ENCODE measurements around the gene TMC6.

The TMC6 gene

DNA sequence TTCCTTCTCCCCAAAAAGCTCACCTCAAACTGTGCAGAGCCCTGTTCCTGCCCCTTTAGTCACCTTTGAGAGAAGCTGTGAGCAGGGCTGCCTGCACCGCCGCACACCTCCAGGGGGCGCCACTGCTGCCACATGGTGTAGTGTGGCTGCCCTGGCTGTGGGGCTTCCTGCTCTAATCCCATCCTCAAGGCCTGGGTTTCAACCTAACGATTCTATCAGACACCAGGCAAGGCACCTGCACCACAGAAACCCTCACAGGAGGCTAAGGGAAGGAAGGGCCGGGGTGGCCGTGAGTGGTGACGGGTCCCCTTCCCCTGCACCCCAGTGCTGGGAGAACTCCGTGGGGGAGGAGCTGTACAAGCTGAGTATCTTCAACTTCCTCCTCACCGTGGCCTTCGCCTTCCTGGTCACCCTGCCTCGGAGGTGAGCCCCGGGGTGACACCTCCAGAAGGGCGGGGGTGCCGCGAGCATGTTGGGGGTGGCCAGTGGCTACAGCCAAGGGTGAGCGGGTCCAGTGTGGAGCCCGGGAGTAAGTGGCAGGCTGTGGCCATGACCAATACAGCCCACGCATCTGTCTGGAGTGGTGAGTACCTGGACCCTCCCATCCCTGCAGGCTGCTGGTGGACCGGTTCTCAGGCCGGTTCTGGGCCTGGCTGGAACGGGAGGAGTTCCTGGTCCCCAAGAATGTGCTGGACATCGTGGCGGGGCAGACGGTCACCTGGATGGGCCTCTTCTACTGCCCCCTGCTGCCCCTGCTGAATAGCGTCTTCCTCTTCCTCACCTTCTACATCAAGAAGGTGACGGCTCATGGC lies 9.0 kb upstream of the TMC6 start:
- DNase-seq (ENCODE audit: low read depth in 2 of 2), result no peak

DNA sequence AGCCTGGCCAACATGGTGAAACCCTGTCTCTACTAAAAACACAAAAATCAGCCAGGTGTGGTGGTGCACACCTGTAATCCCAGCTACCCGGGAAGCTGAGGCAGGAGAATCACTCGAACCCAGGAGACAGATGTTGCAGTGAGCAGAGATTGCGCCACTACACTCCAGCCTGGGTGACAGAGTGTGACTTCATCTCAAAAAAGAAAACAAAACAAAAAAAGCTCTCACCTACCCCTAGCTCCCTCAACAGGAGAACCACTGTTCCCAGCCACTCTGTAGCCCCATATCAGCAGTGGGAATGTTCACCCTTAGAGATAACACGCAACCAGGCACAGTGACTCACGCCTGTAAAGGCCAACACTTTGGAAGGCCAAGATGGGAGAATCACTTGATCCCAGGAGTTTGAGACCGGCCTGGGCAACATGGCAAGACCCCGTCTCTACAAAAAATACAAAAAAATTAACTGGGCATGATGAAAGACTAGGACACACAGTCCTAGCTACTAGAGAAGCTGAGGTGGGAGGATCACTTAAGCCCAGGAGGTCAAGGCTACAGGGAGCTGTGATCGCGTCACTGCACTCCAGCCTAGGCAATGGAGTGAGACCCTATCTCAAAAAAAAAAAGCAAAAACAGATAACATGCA lies 7.4 kb upstream of the TMC6 start:
- no peak for DNase-seq (ENCODE audit: low read depth in 2 of 2)

DNA sequence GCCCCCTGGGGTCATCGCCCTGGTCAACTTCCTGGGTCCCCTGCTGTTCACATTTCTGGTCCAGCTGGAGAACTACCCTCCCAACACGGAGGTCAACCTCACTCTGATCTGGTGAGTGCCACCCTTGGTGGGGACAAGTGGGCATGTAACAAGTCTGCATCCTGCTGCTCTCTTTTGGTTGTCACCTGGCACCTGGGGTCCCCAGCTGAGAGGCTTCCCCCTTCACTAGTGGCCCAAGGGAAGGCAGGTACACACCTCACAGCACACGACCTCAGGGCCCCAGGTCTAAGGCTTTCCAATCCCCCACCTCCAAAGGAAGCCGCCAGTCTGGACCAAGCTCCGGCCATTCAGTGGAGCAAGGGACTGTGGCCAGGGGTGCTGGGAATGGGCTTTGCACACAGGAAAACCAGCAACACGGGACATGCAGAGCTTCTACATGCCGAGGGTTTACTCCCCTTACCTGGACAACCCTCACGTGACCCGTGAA lies 6.4 kb upstream of the TMC6 start:
- no peak for DNase-seq (ENCODE audit: low read depth in 2 of 2)

DNA sequence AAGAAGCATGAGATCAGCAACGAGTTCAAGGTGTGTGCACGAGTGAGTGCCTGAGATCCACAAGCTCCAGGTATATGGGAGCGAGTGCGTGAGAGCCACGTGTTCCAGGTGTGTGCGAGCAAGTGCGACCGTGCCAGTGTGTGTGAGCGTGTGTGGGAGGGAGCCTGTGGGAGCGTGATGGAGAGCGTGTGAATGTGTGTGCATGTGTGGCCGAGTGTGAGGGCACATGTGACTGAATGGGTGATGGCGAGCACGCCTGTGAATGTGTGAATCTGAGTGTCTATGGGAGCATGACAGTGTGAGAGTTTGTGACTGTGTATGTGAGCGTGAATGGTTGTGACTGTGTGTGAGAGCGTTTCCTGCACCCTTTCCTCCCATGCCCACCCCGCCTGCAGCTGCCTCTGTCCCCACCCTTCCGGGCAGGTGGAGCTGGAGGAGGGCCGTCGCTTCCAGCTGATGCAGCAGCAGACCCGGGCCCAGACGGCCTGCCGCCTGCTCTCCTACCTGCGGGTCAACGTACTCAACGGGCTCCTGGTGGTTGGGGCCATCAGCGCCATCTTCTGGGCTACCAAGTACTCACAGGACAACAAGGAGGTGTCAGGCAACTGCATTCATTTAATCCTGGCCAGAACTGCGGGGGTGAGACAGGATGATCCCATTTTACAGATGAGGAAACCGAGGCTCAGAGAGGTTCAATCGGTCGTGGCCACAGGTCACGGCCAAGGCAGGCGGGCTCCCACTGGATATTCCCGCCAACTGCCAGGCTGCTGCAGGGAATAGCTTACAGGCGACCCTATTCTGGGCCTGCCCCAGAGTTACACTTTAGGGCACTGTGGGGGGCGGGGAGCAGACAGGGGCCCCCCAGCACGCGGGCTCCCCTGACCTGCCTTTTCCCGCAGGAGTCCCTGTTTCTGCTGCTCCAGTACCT lies 5.7 kb upstream of the TMC6 start:
- peak; percentile 53 to 56 for DNase-seq (ENCODE audit: low read depth in 2 of 2)

DNA sequence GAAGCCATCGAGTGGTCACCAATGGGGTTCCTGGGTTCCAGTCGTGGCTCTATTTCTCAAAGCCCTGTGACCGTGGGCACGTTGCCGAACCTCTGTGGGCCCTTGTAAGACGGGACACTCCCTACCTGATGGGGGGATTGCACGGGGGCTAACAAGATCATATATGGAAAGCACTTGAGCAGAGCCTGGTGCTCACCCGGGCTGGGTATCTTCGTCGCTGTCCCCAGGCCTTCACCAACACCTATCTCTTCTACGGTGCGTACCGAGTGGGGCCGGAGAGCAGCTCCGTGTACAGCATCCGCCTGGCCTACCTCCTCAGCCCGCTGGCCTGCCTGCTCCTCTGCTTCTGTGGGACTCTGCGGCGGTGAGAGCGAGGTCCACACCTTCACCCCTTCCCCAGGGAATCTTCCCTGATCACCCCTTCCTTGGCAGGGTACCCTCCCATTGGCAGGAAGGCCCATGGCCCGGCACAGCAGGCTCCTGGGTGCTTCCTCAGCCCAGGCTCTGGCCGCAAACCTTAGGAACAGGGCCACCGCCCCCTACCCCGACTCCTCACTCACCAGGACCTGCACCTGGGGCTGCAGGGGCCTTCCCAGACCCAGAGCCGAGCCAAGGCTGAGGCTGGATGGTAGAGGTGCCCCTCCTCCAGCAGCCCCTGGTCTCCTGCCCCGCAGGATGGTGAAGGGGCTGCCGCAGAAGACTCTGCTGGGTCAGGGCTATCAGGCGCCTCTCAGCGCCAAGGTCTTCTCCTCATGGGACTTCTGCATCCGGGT lies 4.8 kb upstream of the TMC6 start:
- DNase-seq (ENCODE audit: low read depth in 2 of 2), result no peak

DNA sequence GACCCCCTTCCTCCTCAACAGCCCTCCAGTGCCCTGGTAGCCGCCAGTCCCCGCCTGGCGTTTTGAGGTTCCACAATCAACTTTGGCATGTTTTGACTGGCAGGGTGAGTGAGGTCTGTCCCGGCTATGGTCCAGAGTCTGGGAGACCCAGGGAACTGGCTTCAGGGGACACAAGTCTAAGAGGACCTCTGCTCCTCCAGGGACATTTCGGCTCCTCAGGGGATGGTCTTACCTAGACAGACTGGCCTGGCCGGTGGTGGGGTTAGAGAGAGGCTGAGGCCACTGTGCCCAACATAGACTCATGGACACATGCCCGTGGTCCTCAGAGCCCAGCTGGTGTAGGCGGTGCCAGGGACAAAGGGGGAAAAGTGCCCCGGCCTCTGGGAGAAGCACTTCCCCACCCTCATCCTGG lies 4.2 kb upstream of the TMC6 start:
- DNase-seq (ENCODE audit: low read depth in 2 of 2), result no peak

DNA sequence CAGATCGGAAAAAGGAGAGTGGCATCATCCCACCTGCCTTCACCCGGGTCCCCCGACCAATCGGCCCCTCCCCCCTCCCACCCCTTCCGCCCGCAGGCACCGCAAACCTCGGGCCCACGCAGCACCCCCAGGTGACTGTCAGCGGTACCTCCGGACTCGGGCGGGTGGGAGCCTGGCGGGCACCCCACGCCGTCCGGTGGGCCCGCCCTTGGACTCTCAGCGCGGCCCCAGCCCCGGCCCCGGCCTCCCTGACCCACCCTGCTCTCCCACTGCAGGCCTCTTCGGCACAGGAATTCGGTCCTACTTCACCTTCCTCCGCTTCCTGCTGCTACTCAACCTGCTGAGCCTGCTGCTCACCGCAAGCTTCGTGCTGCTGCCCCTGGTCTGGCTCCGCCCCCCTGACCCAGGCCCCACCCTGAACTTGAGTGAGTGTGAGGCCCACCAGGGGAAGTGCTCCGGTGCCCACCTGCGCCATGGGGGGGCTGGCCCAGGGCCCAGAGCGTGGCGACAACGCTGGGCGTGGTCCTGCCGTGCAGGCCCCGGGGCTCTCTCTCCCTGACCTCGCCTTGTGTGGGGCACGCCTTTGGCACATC lies 3.6 kb upstream of the TMC6 start:
- DNase-seq (ENCODE audit: low read depth in 2 of 2), result peak; percentile 69 to 71

DNA sequence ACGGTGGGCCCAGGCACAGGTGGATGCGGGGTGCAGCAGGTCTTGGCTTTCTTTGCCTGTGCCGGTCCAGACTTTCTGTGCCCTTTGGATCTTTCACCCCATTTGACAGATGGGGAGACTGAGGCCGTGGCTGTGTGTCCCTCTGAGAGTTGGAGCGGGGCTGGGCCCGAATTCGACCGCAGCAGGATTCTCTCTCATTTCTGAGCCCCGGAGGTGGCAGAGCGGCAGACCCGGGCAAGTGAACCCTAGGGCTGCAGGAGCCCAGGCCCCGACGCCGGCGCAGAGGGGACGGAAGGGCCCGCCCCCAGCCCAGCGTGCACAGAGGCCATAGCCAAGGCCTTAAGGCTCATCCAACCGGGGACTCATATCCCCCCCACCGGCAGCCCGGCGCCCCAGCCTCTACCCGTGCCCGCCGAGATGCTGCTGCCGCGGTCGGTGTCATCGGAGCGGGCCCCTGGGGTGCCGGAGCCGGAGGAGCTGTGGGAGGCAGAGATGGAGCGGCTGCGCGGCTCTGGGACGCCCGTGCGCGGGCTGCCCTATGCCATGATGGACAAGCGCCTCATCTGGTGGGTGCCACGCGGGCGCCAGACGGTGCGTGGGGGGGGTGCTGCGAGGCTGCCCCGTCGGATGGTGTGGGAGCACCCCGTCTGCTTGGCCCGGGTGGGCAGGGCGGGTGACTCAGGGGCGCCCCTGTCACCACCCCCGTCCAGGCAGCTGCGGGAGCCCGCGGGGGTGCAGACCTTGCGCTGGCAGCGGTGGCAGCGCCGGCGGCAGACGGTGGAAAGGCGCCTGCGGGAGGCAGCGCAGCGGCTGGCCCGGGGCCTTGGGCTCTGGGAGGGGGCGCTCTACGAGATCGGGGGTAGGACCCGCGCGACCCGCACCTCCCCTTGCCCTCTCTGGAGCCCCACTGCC lies 2.9 kb upstream of the TMC6 start:
- DNase-seq (ENCODE audit: low read depth in 2 of 2), result peak; percentile 48 to 54

DNA sequence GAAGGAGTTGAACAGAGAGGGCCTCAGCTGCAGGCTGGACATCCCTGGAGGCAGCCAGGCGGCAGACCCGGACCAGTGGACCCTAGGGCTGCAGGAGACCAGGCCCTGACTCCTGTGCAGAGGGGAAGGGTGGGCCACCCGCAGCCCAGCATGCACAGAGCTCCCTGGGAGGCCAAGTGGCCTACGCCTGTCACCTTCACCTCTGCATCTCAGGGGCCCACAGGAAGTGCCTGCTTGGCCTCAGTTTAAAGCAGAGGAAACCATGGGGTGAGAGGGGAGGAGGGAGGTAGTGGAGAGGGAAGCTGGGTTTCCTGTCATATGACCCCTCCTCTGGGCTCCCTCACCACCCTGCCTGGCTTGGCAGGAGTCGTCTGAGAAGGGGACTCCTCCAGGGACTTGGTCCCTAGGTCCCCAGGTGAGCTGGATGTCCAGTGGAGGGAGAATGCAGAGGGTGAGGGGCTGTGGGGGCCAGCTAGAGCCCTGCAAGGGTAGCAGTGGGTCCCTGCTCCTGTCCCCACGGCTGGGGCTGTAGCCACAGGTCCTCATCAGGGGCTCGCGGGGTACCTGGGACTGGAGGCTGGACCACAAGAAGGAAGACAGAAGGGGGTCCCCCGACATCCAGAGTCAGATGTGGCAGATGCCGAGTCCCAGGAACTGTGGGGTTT lies 2.0 kb upstream of the TMC6 start, which contains the start of gene TMC8:
TSS of gene TMC8 (plus strand) at position 335 of the 665 bp plus-strand sequence. CDS start 818 bp downstream, outside the sequence.
- peak; percentile 62 to 73 for DNase-seq (ENCODE audit: low read depth in 2 of 2)

DNA sequence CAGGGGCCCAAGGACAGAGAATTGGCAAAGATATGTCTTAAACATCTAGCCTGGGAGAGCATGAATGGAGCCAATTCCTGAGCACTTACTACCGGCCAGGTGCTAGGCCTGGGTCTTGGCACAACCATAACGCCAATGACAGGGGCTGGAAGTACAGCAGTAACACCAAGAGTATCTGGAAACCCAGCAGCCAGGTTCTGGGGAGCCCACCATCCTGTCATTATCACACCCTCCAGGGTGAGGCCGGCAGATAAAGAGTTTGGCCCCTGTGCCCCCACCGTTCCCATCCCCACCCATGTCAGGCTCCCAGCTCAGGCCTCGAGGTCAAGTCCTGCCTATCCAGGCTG lies 1.5 kb upstream of the TMC6 start:
- DNase-seq (ENCODE audit: low read depth in 2 of 2), result no peak

DNA sequence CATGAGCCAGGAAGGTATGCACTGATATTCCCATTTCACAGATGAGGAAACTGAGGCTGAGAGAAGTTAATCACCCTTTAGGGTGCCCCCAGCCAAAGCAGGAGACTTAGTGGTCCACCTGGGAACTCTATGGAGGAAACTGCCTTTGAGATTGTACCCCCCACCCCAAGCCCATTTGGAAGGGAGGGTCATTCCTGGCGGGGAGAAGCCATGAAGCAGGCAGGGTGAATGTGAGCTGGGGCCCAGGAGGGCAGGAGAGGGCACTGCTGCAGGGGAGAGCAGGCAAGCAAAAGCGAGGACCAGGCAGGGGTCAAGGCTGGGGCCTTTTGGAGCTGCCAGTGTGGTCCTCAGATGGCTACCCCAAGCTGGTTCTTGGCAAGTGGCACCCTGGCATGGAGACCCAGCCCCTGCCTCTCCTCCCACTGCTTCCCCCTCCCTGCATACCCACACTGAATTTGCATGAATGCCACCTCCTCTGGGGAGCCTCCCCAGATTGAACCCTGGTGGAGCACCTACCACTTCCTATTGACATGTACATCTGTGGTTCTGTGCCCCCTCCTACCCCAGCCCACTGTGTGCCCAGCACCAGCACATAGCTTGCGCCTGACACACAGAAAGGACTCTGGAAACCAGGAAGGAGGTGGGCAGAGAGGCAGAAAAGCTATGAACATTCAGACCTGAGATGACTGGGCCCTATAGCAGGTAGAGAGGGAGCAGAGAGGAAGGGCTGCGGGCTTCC lies 965 bp upstream of the TMC6 start:
- no peak for DNase-seq (ENCODE audit: low read depth in 2 of 2)

DNA sequence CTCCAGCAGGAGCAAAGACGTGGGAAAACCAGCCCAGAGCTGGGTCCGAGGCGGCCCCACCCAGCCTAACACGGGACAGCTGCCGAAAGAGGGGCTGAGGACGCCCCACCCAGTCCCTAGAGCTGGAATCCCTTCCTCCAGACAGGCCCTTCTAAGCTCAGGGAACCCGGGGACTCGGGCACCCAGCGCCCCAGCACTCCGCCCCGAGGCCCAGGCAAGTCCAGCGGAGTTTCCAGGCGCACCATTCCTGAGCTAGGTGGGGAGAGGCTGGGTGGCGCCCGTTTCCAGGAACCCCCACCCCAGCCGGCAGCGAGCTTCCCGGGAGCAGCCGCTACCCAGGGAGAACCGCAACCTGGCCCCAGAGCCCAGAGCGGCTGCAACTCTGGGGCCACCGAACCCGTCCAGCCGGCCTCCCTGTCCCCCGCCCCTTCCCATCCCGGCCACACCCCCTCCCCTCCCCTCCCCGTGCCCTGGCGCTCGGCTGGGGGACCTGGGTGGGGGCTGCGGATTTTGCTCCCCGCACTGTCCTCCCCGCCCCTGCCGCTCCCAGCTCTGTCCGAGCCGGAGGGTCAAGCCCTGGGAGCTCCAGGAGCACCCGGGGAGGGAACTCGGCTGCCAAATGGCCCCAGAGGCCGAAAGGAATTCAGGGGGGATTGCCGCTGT lies 536 bp downstream of the TMC6 start:
- no peak for DNase-seq (ENCODE audit: low read depth in 2 of 2)

DNA sequence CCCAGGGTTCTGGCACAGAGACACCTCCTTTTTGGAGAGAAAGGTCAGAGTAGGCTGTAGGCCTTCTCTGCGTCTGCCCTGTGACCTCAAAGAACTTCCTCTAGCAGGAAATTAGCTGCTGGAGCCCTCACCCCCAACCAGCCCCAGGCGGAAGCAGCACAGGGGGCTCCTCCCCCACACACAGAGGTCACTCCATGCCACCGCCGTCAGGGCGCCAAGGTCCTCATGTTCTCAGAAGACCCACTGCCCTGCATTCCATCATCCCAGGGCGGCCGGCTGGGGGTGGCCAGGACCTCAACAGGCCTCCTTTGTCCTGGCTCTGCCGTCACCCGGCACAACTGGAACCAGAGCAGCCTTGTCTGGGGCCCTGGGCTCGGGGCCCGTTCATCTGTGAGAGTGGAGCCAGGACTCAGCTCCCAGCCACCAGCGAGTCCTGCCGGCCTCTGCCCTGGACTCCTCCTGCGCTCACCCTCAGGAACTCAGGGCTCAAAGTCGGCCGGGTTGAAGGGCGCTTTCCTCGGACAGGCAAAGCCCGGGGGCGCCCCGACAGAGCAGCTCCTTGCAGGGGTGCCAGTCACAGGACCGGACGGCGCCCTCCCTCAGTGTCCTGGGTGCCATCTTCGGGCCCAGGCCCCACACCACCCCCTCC lies 1.2 kb downstream of the TMC6 start:
- peak; percentile 52 to 67 for DNase-seq (ENCODE audit: low read depth in 2 of 2)

DNA sequence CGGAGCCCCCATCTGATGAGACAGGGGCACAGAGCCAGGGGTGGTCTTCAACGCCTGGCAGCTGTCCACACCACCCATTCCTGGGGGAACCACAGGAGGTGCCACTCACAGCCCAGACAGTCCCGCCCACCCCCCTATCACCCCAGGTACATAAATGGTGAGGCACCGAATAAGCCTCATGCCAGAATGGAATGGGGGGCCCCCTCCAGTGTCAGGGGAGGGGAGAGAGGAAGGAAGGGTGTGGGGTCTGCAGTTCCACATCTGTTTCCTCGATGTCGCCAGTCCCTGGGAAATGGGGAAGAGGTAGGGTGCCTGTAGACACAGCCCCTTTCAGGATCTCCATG lies 1.7 kb downstream of the TMC6 start:
- DNase-seq (ENCODE audit: low read depth in 2 of 2), result no peak

DNA sequence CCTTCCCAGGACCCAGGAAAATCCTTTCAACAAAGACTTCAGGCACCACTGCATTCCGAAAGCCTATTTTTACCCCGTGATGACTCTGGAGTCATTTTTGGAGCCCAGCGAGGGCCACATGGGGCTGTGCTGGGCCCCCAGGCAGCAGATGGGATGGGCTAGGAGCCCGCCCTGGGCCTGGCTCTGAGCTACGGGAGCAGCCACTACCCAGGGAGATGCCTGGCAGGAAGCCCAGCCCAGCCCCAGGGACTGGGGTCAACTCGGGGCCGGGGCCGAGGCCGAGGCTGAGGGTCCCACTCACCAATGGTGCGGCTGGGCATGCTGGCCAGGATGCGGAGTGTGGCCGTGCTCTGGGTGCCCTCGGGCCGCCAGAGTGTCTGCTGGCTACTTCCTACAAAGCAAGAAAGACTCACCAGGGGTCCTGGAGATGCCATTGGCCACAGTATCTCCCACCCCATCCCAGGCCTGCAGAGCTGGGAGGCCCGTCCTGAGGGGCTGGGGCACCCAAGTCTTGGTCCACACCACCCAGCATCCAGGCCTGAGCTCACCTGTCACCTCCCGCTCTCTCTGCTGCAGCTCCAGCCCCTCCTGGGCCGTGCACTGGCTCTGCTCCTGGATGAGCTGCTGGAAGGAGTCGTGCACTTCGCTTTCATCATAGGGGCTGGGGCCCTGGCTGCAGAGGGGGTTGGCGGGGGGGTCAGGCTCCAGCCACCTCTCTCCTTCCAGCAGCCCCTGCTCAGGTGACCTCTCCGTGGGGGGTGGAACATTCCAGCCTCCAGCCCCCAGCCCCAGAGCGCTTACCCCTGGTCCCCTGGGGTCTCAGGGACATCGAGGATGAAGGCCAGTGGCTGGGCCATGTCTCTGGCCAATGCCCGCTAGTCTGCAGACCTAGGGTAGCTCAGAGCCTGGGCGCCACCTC lies 2.3 kb downstream of the TMC6 start:
- DNase-seq (ENCODE audit: low read depth in 2 of 2), result no peak

DNA sequence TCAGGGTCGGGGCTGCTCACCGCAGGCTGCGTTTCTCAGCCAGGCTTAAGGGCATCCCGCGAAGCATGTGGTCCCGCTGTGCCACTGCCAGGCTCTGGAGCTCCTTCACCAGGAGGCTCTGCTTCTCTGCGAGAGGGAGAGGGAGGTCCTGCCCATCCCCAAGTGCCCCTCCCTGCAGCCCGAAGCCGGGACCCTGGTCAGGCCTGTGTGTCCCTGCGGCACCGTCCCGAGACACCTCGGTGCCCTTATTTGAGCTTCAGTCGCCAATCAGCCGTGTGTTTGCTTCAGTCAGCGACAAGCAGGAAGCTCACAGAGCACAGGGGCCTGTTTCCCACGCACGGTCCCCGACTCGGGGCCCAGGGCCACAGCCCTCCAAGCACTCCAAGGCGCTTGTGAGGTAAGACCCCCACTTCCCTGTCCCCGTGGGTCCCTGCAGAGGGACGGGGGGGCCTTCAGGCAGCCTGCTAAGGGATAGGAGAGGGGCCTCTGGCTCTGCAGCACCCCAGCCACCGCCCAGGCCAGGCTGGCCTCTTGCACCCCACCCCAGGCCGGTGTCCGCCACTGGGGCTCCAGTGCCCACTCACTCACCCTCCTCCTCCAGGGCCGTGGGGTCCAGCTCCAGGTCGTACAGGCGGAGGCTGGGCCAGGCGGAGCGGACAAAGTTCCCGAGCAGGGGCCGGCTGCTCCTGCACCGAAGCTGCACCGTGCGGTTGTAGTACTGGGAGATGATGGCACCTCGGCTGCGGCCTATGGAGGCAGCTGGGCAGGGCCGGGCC lies 3.2 kb downstream of the TMC6 start:
- no peak for DNase-seq (ENCODE audit: low read depth in 2 of 2)
